Loucy (cell line): ENCODE measurements around the gene HTR2B.

Experiments used
- H2AFZ ChIP-seq: fragments of 200-600 bp; sonication (generic); 2 replicates; pipeline ENCODE4 v1.6.0; 2016; ENCODE audit warnings: antibody characterized with exemption, mild to moderate bottlenecking, low read length, moderate library complexity
- H3F3A ChIP-seq: fragments of 200-600 bp; 2 replicates; pipeline ENCODE4 v1.6.0; 2016; ENCODE audit warnings: antibody characterized with exemption, low read depth, mild to moderate bottlenecking
- H3K27me3 ChIP-seq: fragments of 200-600 bp; sonication (generic); 2 replicates; pipeline ENCODE4 v1.6.1; 2014; ENCODE audit warnings: low read length, mild to moderate bottlenecking; ENCODE audit not compliant: insufficient read depth, poor library complexity, severe bottlenecking
- H3K36me3 ChIP-seq: fragments of 200-600 bp; sonication (generic); 2 replicates; pipeline ENCODE4 v1.6.1; 2016; ENCODE audit warnings: low read length; ENCODE audit not compliant: insufficient read depth
- H3K4me1 ChIP-seq: fragments of 200-600 bp; sonication (generic); 2 replicates; pipeline ENCODE4 v1.5.1; 2014; ENCODE audit warnings: low read length, mild to moderate bottlenecking; ENCODE audit not compliant: insufficient read depth, poor library complexity, severe bottlenecking
- H3K4me2 ChIP-seq: fragments of 200-600 bp; sonication (generic); 2 replicates; pipeline ENCODE4 v1.6.0; 2014; ENCODE audit warnings: antibody characterized with exemption, low read length, low read depth, mild to moderate bottlenecking; ENCODE audit not compliant: poor library complexity, severe bottlenecking
- H3K4me3 ChIP-seq: fragments of 200-600 bp; sonication (generic); 2 replicates; pipeline ENCODE4 v1.5.1; 2014; ENCODE audit warnings: low read length, mild to moderate bottlenecking, mixed read lengths; ENCODE audit not compliant: poor library complexity, severe bottlenecking
- H3K79me2 ChIP-seq: fragments of 200-600 bp; sonication (generic); 2 replicates; pipeline ENCODE4 v1.6.1; 2014; ENCODE audit warnings: low read length; ENCODE audit not compliant: insufficient read depth
- H3K9ac ChIP-seq: fragments of 200-600 bp; sonication (generic); 2 replicates; pipeline ENCODE4 v1.6.0; 2014; ENCODE audit warnings: mild to moderate bottlenecking, low read depth, low read length, moderate library complexity; ENCODE audit not compliant: poor library complexity, severe bottlenecking
- H3K9me2 ChIP-seq: fragments of 200-600 bp; sonication (generic); replicated peaks from 2 replicates; pipeline ENCODE4 v1.6.1; 2016; ENCODE audit warnings: low read depth, low read length, mixed read lengths
- H3K9me3 ChIP-seq: fragments of 200-600 bp; sonication (generic); 2 replicates; pipeline ENCODE4 v1.6.1; 2014; ENCODE audit warnings: mild to moderate bottlenecking, antibody characterized with exemption, low read length, low read depth; ENCODE audit not compliant: insufficient read depth
- H4K20me1 ChIP-seq: fragments of 200-600 bp; sonication (generic); 2 replicates; pipeline ENCODE4 v1.6.0; 2014; ENCODE audit warnings: antibody characterized with exemption, low read length, mild to moderate bottlenecking; ENCODE audit not compliant: insufficient read depth, poor library complexity, severe bottlenecking
- CTCF ChIP-seq: fragments of 200-600 bp; sonication (generic); conservative IDR thresholded peaks from 2 replicates; pipeline ENCODE4 v1.5.1; 2014; ENCODE audit warnings: mild to moderate bottlenecking, antibody characterized with exemption, low read length
- EZH2phosphoT487 ChIP-seq: fragments of 200-600 bp; IDR thresholded peaks from 2 replicates; pipeline ENCODE4 v1.6.1; 2018; ENCODE audit warnings: antibody characterized with exemption, mild to moderate bottlenecking, moderate library complexity, borderline replicate concordance

The HTR2B gene

GRCh38 chr2:231059756-231060155 is 65.1 kb downstream of the HTR2B start:
- Histone ChIP-seq H3F3A (no peaks in the 10 kb centered on the region), H4K20me1 (peaks cover 40% of the 10 kb centered on the region), H3K9me3 (no peaks in the 10 kb centered on the region), H3K4me1 (peaks cover 31% of the 10 kb centered on the region), H3K9ac (peak overlapping the region; percentile 97), H3K36me3 (peaks cover 36% of the 10 kb centered on the region), H3K4me2 (peak overlapping the region; percentile 82), H3K27me3 (peaks cover 5% of the 10 kb centered on the region), H3K4me3 (peak overlapping the region; percentile 98), H3K79me2 (peaks cover 70% of the 10 kb centered on the region), H2AFZ (no peak overlapping the region), H3K9me2 (no peaks in the 10 kb centered on the region)
- no peak for TF ChIP-seq EZH2phosphoT487
- no peak for TF ChIP-seq CTCF

- no peaks in the 10 kb centered on the region for H3K9me3 ChIP-seq
- H3K4me1 ChIP-seq: peaks cover 31% of the 10 kb centered on the region
- peak overlapping the region; percentile 82 for H3K4me2 ChIP-seq
- H3K9ac ChIP-seq: peak overlapping the region; percentile 97
- H3K9me2 ChIP-seq: no peaks in the 10 kb centered on the region
- H3K4me3 ChIP-seq: peak overlapping the region; percentile 98
- TF ChIP-seq CTCF (no peak), EZH2phosphoT487 (no peak)
- no peak overlapping the region for H2AFZ ChIP-seq
- peaks cover 28% of the 10 kb centered on the region for H3K36me3 ChIP-seq
- H3F3A ChIP-seq: no peaks in the 10 kb centered on the region
- H3K27me3 ChIP-seq: peaks cover 5% of the 10 kb centered on the region
- peaks cover 40% of the 10 kb centered on the region for H4K20me1 ChIP-seq
- H3K79me2 ChIP-seq: peaks cover 70% of the 10 kb centered on the region
These were observed 65.9 kb downstream of the HTR2B start for GRCh38 chr2:231058761-231059550.
